ENCODE measurements around the gene ALLC. TPM values are rescaled to one million over a fixed set of nuclear protein-coding genes. Genes with fewer than 3 reads are reported as not detected.
"Not testable (repeated sequence)": the region's sequence is repeated elsewhere in the genome, so short reads cannot be mapped to it uniquely, and the experiment has no call there.

Gene ALLC
- total and polyA plus RNA-seq, 10 of the 15 experiments (the other 5 are each of a cell fraction or from before 2014, with no cell fraction given): 0.05 TPM; not detected in 9

DNA sequence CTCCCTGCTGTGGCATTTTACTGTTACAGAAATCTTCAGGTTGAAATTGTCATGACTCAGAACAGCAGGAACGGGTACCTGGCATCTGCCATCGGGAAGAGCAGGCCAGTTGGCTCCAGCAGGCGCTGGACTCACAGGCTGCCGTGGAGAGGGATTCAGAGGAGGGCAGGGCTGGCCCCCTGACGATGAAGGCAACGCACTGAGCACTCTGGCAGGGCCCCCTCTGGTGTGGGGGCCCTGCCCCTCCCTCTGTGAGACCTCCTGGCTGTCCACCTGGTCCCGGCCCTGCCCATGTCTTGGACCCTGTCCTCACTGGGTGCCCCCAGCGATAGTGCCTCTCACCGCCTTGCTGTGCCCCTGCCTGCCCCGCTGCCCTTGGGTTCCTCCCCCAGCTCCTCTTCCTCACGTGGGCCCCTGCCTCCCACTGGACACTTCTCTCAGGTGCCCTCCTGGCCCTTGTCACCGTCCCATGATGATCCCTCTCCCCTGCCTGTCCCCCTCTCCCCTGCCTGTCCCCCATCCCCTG lies 23.3 kb upstream of the ALLC start:
- POLR2A ChIA-PET: no interaction called here
- in situ Hi-C loops (cut with MboI): no loop called here

DNA sequence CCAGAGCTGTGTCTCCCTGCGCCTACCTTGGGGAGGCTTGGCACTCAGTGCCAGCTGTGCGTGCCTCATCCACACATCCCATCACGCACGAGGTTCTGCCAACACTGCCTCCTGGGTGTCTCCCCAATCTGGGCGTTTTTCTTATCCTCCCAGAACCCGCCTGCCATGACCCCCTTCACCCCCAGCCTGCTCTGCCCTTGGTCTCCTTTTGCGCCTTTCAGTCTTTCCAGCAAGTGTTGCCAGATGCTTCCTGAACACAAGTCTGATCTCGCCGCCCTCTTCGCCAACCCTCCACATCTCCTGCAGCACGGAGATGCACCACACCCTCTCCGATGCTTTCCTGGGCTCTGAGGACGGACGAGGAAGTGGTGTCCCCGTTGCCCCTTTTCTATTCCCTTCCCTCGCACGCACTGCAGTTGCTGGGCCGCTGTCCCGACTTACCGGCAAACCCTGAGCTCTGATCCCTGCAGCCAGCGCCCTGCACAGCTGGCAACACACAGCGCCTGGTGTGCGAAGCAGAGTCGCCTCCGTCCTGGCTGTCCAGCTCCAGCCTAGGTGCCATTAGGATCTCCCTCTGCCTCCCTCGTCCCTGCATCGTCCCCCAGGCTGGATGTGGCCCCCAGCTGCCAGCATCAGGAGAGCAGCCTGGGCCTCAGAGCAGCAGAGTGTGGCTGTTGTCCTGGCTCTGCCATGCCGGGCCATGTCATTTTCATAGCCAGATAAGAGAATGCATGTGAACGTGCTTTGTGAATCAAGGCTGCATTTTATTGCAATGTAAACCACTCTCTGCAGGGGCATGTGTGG lies 22.6 kb upstream of the ALLC start:
- H3K9ac ChIP-seq (ENCODE audit: control insufficient read depth, insufficient read depth, low read length): no peak overlapping the region
- FAIRE-seq (no peak), DNase-seq (ENCODE audit: low read depth, low spot score) (no peak), ATAC-seq (no peak)
- no peaks in the 10 kb centered on the region for H4K20me1 ChIP-seq (ENCODE audit: control insufficient read depth, insufficient read depth)
- ChIA-PET POLR2A (no interaction called here), SMC1A (ENCODE audit: uncharacterized antibody, unreplicated experiment) (no interaction called here), RAD21 (ENCODE audit: unreplicated experiment) (no interaction called here), CTCF (no interaction called here)
- no peak overlapping the region for H3K4me3 ChIP-seq
- no peaks in the 10 kb centered on the region for H3K4me1 ChIP-seq (ENCODE audit: control insufficient read depth, insufficient read depth, low read length)
- intact Hi-C loops (cut with micrococcal nuclease; ENCODE audit: unreplicated experiment) (no loop called here), in situ Hi-C loops (cut with MboI) (no loop called here)
- H3K27ac ChIP-seq (ENCODE audit: control insufficient read depth, insufficient read depth): no peak overlapping the region
- BruUV-seq (replicated peaks): no TSS peak
- H3K27me3 ChIP-seq (replicated peaks in 1 of 2; ENCODE audit: control insufficient read depth in 2 of 2, insufficient read depth in 2 of 2, low read length in 1 of 2): no peaks in the 10 kb centered on the region
- H3K79me2 ChIP-seq (ENCODE audit: control insufficient read depth, insufficient read depth, low read length): no peaks in the 10 kb centered on the region
- H2AFZ ChIP-seq (ENCODE audit: control insufficient read depth, low read depth, low read length): no peak overlapping the region
- TF ChIP-seq HDAC6 (IDR thresholded peaks at IDR 0.05; ENCODE audit: unreplicated experiment) (no peak), BRCA1 (IDR thresholded peaks at IDR 0.05; ENCODE audit: low read depth, low read length) (no peak), RB1 (IDR thresholded peaks at IDR 0.05; ENCODE audit: borderline replicate concordance) (no peak), SUPT20H (IDR thresholded peaks at IDR 0.05; ENCODE audit: borderline replicate concordance, control insufficient read depth, low read depth, low read length) (no peak)
- TF ChIP-seq, protein P1, sequence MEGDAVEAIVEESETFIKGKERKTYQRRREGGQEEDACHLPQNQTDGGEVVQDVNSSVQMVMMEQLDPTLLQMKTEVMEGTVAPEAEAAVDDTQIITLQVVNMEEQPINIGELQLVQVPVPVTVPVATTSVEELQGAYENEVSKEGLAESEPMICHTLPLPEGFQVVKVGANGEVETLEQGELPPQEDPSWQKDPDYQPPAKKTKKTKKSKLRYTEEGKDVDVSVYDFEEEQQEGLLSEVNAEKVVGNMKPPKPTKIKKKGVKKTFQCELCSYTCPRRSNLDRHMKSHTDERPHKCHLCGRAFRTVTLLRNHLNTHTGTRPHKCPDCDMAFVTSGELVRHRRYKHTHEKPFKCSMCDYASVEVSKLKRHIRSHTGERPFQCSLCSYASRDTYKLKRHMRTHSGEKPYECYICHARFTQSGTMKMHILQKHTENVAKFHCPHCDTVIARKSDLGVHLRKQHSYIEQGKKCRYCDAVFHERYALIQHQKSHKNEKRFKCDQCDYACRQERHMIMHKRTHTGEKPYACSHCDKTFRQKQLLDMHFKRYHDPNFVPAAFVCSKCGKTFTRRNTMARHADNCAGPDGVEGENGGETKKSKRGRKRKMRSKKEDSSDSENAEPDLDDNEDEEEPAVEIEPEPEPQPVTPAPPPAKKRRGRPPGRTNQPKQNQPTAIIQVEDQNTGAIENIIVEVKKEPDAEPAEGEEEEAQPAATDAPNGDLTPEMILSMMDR (IDR thresholded peaks at IDR 0.05 in 2 of 3, conservative IDR thresholded peaks at IDR 0.05 in 1 of 3; ENCODE audit: control insufficient read depth in 2 of 3, extremely low read depth in 1 of 3, insufficient read depth in 1 of 3, low read depth in 3 of 3, low read length in 3 of 3): no peak
- no peak overlapping the region for H3K4me2 ChIP-seq (ENCODE audit: control insufficient read depth, insufficient read depth)
- no peaks in the 10 kb centered on the region for H3K9me3 ChIP-seq (replicated peaks; ENCODE audit: control insufficient read depth, insufficient read depth, low read length)
- H3K36me3 ChIP-seq (ENCODE audit: control insufficient read depth in 2 of 2, insufficient read depth in 2 of 2, low read length in 1 of 2): no peaks in the 10 kb centered on the region
- 52% methylated on average over 29 of the region's 29 CpGs for WGBS (ENCODE audit: insufficient coverage, insufficient replicate concordance, low lambda C conversion rate, missing lambda C conversion rate)

More for the DNA sequence above, 23.3 kb upstream of the ALLC start:
- no peaks in the 10 kb centered on the region for H3K9me3 ChIP-seq (replicated peaks; ENCODE audit: control insufficient read depth, insufficient read depth, low read length)
- H4K20me1 ChIP-seq (ENCODE audit: control insufficient read depth, insufficient read depth): no peaks in the 10 kb centered on the region
- no peak overlapping the region for H3K4me2 ChIP-seq (ENCODE audit: control insufficient read depth, insufficient read depth)
- H2AFZ ChIP-seq (ENCODE audit: control insufficient read depth, low read depth, low read length): no peak overlapping the region
- no peaks in the 10 kb centered on the region for H3K79me2 ChIP-seq (ENCODE audit: control insufficient read depth, insufficient read depth, low read length)
- H3K27me3 ChIP-seq (replicated peaks in 1 of 2; ENCODE audit: control insufficient read depth in 2 of 2, insufficient read depth in 2 of 2, low read length in 1 of 2): no peaks in the 10 kb centered on the region
- RAD21 ChIA-PET (ENCODE audit: unreplicated experiment): no interaction called here
- DNase-seq (ENCODE audit: low read depth, low spot score) (no peak), ATAC-seq (no peak), FAIRE-seq (no peak)
- 44% methylated on average over 8 of the region's 12 CpGs for WGBS (ENCODE audit: insufficient coverage, insufficient replicate concordance, low lambda C conversion rate, missing lambda C conversion rate)
- no TSS peak for BruUV-seq (replicated peaks)
- H3K27ac ChIP-seq (ENCODE audit: control insufficient read depth, insufficient read depth): no peak overlapping the region
- no peaks in the 10 kb centered on the region for H3K36me3 ChIP-seq (ENCODE audit: control insufficient read depth in 2 of 2, insufficient read depth in 2 of 2, low read length in 1 of 2)
- TF ChIP-seq NR2C2 (IDR thresholded peaks at IDR 0.05; ENCODE audit: borderline replicate concordance, control insufficient read depth, insufficient read length, low read depth) (no peak), RELA (IDR thresholded peaks at IDR 0.05; ENCODE audit: borderline replicate concordance, partially characterized antibody) (no peak)
- SMC1A ChIA-PET (ENCODE audit: uncharacterized antibody, unreplicated experiment): no interaction called here
- intact Hi-C loops (cut with micrococcal nuclease; ENCODE audit: unreplicated experiment): no loop called here
- H3K4me3 ChIP-seq: no peak overlapping the region
- CTCF ChIA-PET: no interaction called here
- H3K4me1 ChIP-seq (ENCODE audit: control insufficient read depth, insufficient read depth, low read length): no peaks in the 10 kb centered on the region
- no peak overlapping the region for H3K9ac ChIP-seq (ENCODE audit: control insufficient read depth, insufficient read depth, low read length)

DNA sequence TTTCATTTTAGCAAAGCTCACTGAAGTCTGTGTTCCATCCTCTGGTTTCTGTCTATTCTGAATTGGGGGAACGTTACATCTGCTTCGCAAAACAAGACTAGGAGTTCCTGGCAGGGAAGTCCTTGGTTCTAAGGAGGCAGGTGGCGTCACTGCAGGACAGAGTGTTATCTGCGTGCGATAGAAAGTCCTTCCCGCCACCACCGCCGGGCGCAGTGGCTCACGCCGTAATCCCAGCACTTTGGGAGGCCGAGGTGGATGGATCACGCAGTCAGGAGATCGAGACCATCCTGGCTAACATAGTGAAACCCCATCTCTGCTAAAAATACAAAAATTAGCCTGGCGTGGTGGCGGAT lies 22.0 kb upstream of the ALLC start:
- BruUV-seq (replicated peaks); H3K4me1 ChIP-seq (ENCODE audit: control insufficient read depth, insufficient read depth, low read length); intact Hi-C loops (cut with micrococcal nuclease; ENCODE audit: unreplicated experiment); H3K79me2 ChIP-seq (ENCODE audit: control insufficient read depth, insufficient read depth, low read length); RAD21 ChIA-PET (ENCODE audit: unreplicated experiment); H3K9me3 ChIP-seq (replicated peaks; ENCODE audit: control insufficient read depth, insufficient read depth, low read length); DNase-seq (ENCODE audit: low read depth, low spot score); H3K36me3 ChIP-seq (ENCODE audit: control insufficient read depth in 2 of 2, insufficient read depth in 2 of 2, low read length in 1 of 2); H3K4me3 ChIP-seq; H3K4me2 ChIP-seq (ENCODE audit: control insufficient read depth, insufficient read depth); H4K20me1 ChIP-seq (ENCODE audit: control insufficient read depth, insufficient read depth); H3K27me3 ChIP-seq (replicated peaks in 1 of 2; ENCODE audit: control insufficient read depth in 2 of 2, insufficient read depth in 2 of 2, low read length in 1 of 2); CTCF ChIA-PET; in situ Hi-C loops (cut with MboI); H2AFZ ChIP-seq (ENCODE audit: control insufficient read depth, low read depth, low read length); FAIRE-seq; H3K27ac ChIP-seq (ENCODE audit: control insufficient read depth, insufficient read depth); H3K9ac ChIP-seq (ENCODE audit: control insufficient read depth, insufficient read depth, low read length); ATAC-seq; POLR2A ChIA-PET: not testable (repeated sequence)
- SMC1A ChIA-PET (ENCODE audit: uncharacterized antibody, unreplicated experiment): interaction anchor here (1.0 kb wide), 1 partner anchor 15 kb away, joined by 3 read pairs; no protein-coding TSS in a partner anchor
- WGBS (ENCODE audit: insufficient coverage, insufficient replicate concordance, low lambda C conversion rate, missing lambda C conversion rate): 77% methylated on average over 16 of the region's 16 CpGs

All from GM12878 (cell line).